Gastroesophageal sphincter (tissue), 3 donors: ENCODE measurements around the gene MKLN1.

ENCODE experiments used
- CTCF ChIP-seq, 4 experiments: fragments of 200-600 bp in 2 of 4; fragments of 450-650 bp in 2 of 4; sonication (generic) in 1 of 4; IDR thresholded peaks; one replicate each; pipeline ENCODE4 v1.5.1; 2017 to 2019; ENCODE audit warnings: antibody characterized with exemption in 4 of 4, mild to moderate bottlenecking in 2 of 4, moderate library complexity in 2 of 4
- EP300 ChIP-seq: sonication (generic); formaldehyde crosslinking; IDR thresholded peaks from one replicate; pipeline ENCODE4 v1.6.1; 2017; ENCODE audit warnings: antibody characterized with exemption, mild to moderate bottlenecking
- POLR2A ChIP-seq, 2 donors: fragments of 450-650 bp; IDR thresholded peaks; one replicate each; pipeline ENCODE4 v1.6.1; 2017; ENCODE audit warnings: antibody characterized with exemption in 2 of 2, mild to moderate bottlenecking in 2 of 2, moderate library complexity in 1 of 2

GRCh38 chr7:131482800-131483199, 155.1 kb downstream of the MKLN1 start:
- no peak for TF ChIP-seq CTCF (IDR thresholded peaks at IDR 0.05)
- no peak for TF ChIP-seq POLR2A (IDR thresholded peaks at IDR 0.05)
- TF ChIP-seq EP300, result no peak
